ENCODE measurements around the gene MON1A.

The MON1A gene

DNA sequence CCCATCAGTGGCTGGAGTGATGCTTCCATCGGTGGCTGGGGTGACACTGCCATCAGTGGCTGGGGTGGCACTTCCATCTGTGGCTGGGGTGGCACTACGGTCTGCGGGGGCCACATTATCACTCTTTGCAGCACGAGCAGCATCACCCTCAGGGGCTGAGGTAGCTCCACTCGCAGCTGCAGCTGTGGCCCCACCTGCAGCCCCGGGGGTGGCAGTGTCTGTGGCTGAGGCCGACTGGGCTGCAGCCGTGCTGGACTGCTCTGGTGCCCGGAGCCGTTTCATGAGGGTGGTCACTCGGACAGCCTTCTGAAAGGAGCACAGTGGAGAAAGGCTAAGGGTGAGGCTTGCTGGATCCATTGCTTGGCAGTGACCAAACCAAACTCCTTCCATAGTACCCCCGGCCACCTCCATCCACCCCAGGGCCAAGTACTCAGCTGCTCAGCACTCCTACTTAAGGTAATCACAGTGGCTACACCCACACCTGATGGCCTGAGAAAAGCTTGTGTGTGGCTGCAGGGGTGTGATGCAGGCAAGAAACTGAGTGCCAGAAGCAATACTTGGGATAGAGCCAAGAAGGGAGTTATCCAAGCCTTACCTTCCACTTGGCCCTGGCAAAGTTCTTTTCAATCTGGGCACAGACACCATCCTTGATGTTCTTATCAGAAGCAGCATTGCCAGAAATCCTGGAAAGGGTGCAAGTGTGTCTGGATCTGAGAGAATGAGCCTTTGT is 69.9 kb downstream of the MON1A start:
- H3K9me3 ChIP-seq (ENCODE audit: low read depth, low read length), result no peaks in the 10 kb centered on the region
- no peak for DNase-seq (ENCODE audit: low read depth, low spot score)
- no peak for TF ChIP-seq POLR2AphosphoS5 (IDR thresholded peaks at IDR 0.05; ENCODE audit: borderline replicate concordance, low read depth, low read length)
- no peak overlapping the region for H3K4me3 ChIP-seq
- H3K36me3 ChIP-seq (ENCODE audit: insufficient read depth, low read length), result no peaks in the 10 kb centered on the region
- H3K9ac ChIP-seq (ENCODE audit: insufficient read length), result no peak overlapping the region
- H3K27ac ChIP-seq, result no peak overlapping the region

Data from SK-N-MC (cell line).